AG08395 (cell line): Measurements from ENCODE around the gene TBX10.
"Not testable (repeated sequence)": the region's sequence is repeated elsewhere in the genome, so short reads cannot be mapped to it uniquely, and the experiment has no call there.

Source experiments
- DNase-seq: peaks from one replicate; pipeline ENCODE4 v3.0.0; 2012; ENCODE audit warnings: mixed read lengths, low spot score

The TBX10 gene

GRCh38 chr11:67664213-67664585 lies 24.6 kb upstream of the TBX10 start:
- no peak for DNase-seq

- no peak for DNase-seq
Measured at GRCh38 chr11:67663532-67664212, 24.1 kb upstream of the TBX10 start.

- DNase-seq = no peak
Measured at GRCh38 chr11:67662835-67663531, 23.4 kb upstream of the TBX10 start.

GRCh38 chr11:67662142-67662834 lies 22.7 kb upstream of the TBX10 start:
- no peak for DNase-seq

- DNase-seq = not testable (repeated sequence)
Measured at GRCh38 chr11:67660752-67661151, 21.2 kb upstream of the TBX10 start.

GRCh38 chr11:67659651-67660165 lies 20.1 kb upstream of the TBX10 start:
- not testable (repeated sequence) for DNase-seq

- no peak for DNase-seq
Measured at GRCh38 chr11:67657300-67657699, 17.7 kb upstream of the TBX10 start.

GRCh38 chr11:67656278-67656922 lies 16.8 kb upstream of the TBX10 start:
- no peak for DNase-seq

GRCh38 chr11:67654225-67654624 lies 14.7 kb upstream of the TBX10 start:
- no peak for DNase-seq

GRCh38 chr11:67652965-67653845 lies 13.6 kb upstream of the TBX10 start:
- DNase-seq = no peak

GRCh38 chr11:67651976-67652781 lies 12.6 kb upstream of the TBX10 start:
- DNase-seq = no peak

GRCh38 chr11:67649634-67650510 lies 10.3 kb upstream of the TBX10 start:
- DNase-seq = no peak

GRCh38 chr11:67648796-67649613 lies 9.4 kb upstream of the TBX10 start:
- DNase-seq = no peak

GRCh38 chr11:67648140-67648795 lies 8.7 kb upstream of the TBX10 start:
- DNase-seq = no peak

GRCh38 chr11:67647471-67647870 lies 7.9 kb upstream of the TBX10 start:
- DNase-seq = no peak

GRCh38 chr11:67646535-67647336 lies 7.2 kb upstream of the TBX10 start:
- no peak for DNase-seq
